ENCODE measurements around the gene LRBA. TPM values are rescaled to one million over a fixed set of nuclear protein-coding genes. Genes with fewer than 3 reads are reported as not detected.

Gene LRBA
- total RNA-seq, 6 experiments from 2014 or later, result 13.6 to 17.6 (median 15.0) TPM

GRCh38 chr4:151038452-151039157 is 23.5 kb upstream of the LRBA start:
- no peaks in the 10 kb centered on the region for H3K36me3 Mint-ChIP-seq (ENCODE audit: low read depth)
- DNase-seq, result no peak
- TF ChIP-seq, protein P1, sequence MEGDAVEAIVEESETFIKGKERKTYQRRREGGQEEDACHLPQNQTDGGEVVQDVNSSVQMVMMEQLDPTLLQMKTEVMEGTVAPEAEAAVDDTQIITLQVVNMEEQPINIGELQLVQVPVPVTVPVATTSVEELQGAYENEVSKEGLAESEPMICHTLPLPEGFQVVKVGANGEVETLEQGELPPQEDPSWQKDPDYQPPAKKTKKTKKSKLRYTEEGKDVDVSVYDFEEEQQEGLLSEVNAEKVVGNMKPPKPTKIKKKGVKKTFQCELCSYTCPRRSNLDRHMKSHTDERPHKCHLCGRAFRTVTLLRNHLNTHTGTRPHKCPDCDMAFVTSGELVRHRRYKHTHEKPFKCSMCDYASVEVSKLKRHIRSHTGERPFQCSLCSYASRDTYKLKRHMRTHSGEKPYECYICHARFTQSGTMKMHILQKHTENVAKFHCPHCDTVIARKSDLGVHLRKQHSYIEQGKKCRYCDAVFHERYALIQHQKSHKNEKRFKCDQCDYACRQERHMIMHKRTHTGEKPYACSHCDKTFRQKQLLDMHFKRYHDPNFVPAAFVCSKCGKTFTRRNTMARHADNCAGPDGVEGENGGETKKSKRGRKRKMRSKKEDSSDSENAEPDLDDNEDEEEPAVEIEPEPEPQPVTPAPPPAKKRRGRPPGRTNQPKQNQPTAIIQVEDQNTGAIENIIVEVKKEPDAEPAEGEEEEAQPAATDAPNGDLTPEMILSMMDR (IDR thresholded peaks at IDR 0.05), result no peak
- no peak overlapping the region for H3K27ac Mint-ChIP-seq
- no peaks in the 10 kb centered on the region for H3K9me3 Mint-ChIP-seq
- H3K4me1 Mint-ChIP-seq (ENCODE audit: low read depth), result peaks cover 10% of the 10 kb centered on the region; the same call in 1 of the 2 replicates
- no peak overlapping the region for H3K4me3 Mint-ChIP-seq
- peaks cover 3% of the 10 kb centered on the region for H3K27me3 Mint-ChIP-seq (ENCODE audit: insufficient read depth)

DNA sequence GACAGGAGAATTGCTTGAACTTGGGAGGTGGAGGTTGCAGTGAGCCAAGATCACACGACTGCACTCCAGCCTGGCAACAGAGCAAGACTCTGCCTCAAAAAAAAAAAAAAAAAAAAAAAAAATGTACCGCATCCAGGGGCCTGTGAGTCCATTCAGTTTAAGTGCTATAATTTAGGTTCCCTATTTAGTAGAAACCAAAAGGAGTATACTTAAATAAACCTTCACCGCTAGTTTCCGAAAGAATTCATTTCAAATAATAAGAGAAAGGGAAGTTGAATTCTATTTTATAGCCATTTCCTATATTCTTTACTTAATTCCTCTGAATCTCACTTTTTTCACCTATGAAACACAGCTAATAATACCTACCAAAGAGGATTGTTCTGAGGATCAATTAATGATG is 20.8 kb upstream of the LRBA start:
- H3K36me3 Mint-ChIP-seq (ENCODE audit: low read depth), result no peaks in the 10 kb centered on the region
- DNase-seq, result no peak
- TF ChIP-seq, protein P1 (IDR thresholded peaks at IDR 0.05), result no peak
- no peak overlapping the region for H3K27ac Mint-ChIP-seq
- peaks cover 21% of the 10 kb centered on the region for H3K4me1 Mint-ChIP-seq (ENCODE audit: low read depth)
- H3K9me3 Mint-ChIP-seq, result no peaks in the 10 kb centered on the region
- H3K4me3 Mint-ChIP-seq, result no peak overlapping the region
- H3K27me3 Mint-ChIP-seq (ENCODE audit: insufficient read depth), result peaks cover 3% of the 10 kb centered on the region

DNA sequence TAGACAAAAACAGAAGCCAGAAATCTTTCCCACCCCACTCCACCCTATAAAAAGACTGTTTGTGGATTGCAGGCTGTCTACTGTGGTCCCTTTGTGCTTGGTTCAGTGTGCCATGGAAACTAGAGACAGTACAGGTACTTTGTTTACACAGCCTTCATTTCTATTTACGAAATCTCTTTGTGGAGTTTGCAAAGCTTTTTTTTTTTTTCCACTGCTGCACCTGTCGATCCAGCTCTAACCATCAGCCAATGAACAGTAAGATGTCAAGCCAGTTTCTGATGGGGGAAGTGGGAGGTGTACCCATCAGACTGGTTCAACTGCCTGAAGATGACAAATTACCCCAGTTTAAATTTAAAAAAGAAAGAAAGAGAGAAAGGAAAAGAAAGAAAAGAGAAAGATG is 20.2 kb upstream of the LRBA start:
- Mint-ChIP-seq H3K4me1 (ENCODE audit: low read depth) (peaks cover 26% of the 10 kb centered on the region), H3K36me3 (ENCODE audit: low read depth) (no peaks in the 10 kb centered on the region), H3K9me3 (no peaks in the 10 kb centered on the region), H3K4me3 (no peak overlapping the region), H3K27me3 (ENCODE audit: insufficient read depth) (peaks cover 3% of the 10 kb centered on the region), H3K27ac (no peak overlapping the region)
- no peak for DNase-seq
- TF ChIP-seq, protein P1 (IDR thresholded peaks at IDR 0.05), result no peak

DNA sequence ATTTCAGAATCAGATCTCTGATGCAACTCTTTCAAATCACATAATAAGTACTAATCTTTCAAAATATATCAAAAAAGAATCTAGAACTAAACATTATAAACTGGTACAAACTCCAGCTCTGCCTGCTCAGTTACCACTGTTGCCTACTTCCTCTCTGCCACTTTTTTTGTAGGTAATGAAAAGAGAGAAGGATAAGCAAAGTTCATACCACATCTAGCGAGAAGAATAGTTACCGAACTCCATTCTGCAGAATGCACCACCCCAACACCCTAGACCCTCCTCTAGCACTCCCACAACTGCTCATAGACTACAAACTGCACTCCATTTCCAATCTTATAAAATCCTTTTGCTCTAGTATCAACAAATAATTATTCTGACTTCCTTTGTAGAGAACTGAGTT is 19.7 kb upstream of the LRBA start:
- peaks cover 30% of the 10 kb centered on the region for H3K4me1 Mint-ChIP-seq (ENCODE audit: low read depth)
- no peak overlapping the region for H3K27ac Mint-ChIP-seq
- no peak for DNase-seq
- H3K9me3 Mint-ChIP-seq, result no peaks in the 10 kb centered on the region
- TF ChIP-seq, protein P1 (IDR thresholded peaks at IDR 0.05), result no peak
- H3K4me3 Mint-ChIP-seq, result no peak overlapping the region
- no peaks in the 10 kb centered on the region for H3K36me3 Mint-ChIP-seq (ENCODE audit: low read depth)
- peaks cover 3% of the 10 kb centered on the region for H3K27me3 Mint-ChIP-seq (ENCODE audit: insufficient read depth)

DNA sequence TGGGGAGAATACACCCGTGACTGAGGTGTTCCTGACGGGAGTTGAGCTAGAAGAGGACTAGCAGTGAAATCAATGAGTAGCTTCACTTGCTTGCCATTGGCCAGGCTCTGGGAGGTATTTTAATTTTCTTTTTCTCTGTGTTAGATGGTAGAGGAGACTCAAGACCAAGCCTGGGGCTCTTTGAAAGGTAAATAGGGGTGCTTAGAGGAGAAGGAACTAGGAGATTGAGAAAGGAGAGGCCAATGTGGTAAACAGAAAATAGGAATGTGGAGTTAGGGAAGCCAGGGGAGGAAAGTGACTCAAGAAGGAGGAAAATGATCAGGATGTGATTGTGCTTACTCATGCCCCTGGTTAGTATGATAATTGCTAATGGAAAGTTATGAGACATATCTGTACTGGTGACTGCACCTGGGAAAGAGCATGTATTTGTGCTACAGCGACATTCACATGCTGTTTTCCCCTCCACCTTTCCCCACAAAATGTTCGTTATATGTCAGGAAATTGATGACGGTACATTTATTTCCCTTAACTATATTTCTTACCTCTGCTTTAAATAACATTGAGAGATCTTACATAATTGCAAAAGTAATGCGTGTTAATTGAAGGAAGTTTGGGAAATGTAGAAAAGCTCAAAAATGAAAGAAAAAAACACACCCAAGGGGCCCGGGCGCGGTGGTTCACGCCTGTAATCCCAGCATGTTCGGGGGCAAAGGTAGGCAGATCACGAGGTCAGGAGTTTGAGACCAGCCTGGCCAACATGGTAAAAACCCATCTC is 16.9 kb upstream of the LRBA start:
- H3K27ac Mint-ChIP-seq, result peak overlapping the region; percentile 88
- peak; percentile 62 for DNase-seq
- peaks cover 21% of the 10 kb centered on the region for H3K4me1 Mint-ChIP-seq (ENCODE audit: low read depth)
- H3K27me3 Mint-ChIP-seq (ENCODE audit: insufficient read depth), result no peaks in the 10 kb centered on the region; the same call in 1 of the 2 replicates
- no peaks in the 10 kb centered on the region for H3K9me3 Mint-ChIP-seq
- TF ChIP-seq, protein P1 (IDR thresholded peaks at IDR 0.05), result no peak
- no peaks in the 10 kb centered on the region for H3K36me3 Mint-ChIP-seq (ENCODE audit: low read depth)
- peak overlapping the region; percentile 17; the same call in 1 of the 2 replicates for H3K4me3 Mint-ChIP-seq

Data from HFFc6 (cell line).